H1 (cell line): ENCODE data around the gene SMAD7.

Experiments used
- CREB1 ChIP-seq: IDR thresholded peaks from 2 replicates; pipeline ENCODE4 v1.6.1; 2012; ENCODE audit warnings: inconsistent platforms
- EP300 ChIP-seq, 2 experiments: IDR thresholded peaks; 1 replicate in 1 of 2; 2 replicates in 1 of 2; pipeline ENCODE4 v1.6.1; 2011 to 2012; ENCODE audit warnings: low read depth in 2 of 2, low read length in 2 of 2, mild to moderate bottlenecking in 2 of 2, borderline replicate concordance in 1 of 2, inconsistent platforms in 1 of 2, moderate library complexity in 1 of 2
- EZH2 ChIP-seq: fragments of 200-600 bp; sonication (generic); IDR thresholded peaks from 2 replicates; pipeline ENCODE4 v1.7.1; 2012; ENCODE audit warnings: low read depth, mild to moderate bottlenecking, moderate library complexity, low read length, inconsistent platforms; ENCODE audit not compliant: severe bottlenecking
- GABPA ChIP-seq: IDR thresholded peaks from 2 replicates; pipeline ENCODE4 v1.6.1; 2011; ENCODE audit warnings: mild to moderate bottlenecking, low read length, moderate library complexity, borderline replicate concordance; ENCODE audit not compliant: insufficient read depth
- ZNF274 ChIP-seq: IDR thresholded peaks from 2 replicates; pipeline ENCODE4 v1.7.0; 2012; ENCODE audit warnings: low read length, borderline replicate concordance; ENCODE audit errors: extremely low read depth

DNA sequence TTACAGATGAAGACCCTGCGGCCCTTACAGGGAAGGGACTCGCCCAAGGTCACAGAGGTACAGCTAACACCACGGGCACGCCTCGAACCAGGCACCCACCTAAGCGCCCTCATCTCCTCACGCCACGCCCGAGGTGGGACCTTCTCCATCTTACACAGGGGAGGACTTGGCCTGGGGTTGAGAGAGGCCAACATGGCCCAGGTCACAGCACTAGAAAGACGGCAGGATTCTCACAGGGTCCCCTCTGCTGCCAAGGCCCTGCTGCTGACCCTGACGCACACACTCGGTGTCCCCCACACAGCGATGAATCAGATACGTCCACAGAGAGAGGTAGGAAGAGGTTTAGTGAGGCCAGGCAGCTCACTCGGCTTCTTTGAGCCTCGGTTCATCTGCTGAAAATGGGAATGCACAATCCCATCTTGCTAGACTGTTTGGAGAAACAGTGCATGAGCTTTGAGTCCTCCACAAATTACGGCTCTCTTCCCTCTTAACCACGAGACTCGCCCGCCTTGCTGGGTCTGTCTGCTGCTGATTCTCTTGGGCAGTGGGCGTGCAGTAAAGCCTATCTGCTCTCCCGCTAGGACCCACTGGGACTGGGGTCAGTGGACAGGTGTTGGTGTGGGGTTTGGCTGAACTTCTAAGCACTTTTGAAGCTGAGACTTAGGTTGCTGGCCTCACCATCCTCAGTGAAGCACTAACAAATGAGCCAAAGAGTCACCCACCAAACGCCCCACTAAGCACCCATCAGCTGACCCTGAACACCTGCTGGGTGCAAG is 79.2 kb downstream of the SMAD7 start:
- no peak for TF ChIP-seq GABPA
- no peak for TF ChIP-seq EZH2
- TF ChIP-seq ZNF274: no peak
- no peak for TF ChIP-seq CREB1
- TF ChIP-seq EP300 (IDR thresholded peaks at IDR 0.05; ENCODE audit: borderline replicate concordance in 1 of 2, low read depth in 2 of 2, low read length in 2 of 2): no peak
